Neuron (in vitro differentiated cells): ENCODE data around the gene CD96.
A peak's percentile ranks its signal among the peaks of the same experiment; 100 is the strongest.

ENCODE experiments used
- H2AFZ ChIP-seq: one replicate; pipeline ENCODE4 v1.6.1; 2013; ENCODE audit warnings: low read depth, mild to moderate bottlenecking, inconsistent platforms, low read length, moderate library complexity
- H3K27me3 ChIP-seq: one replicate; pipeline ENCODE4 v1.6.1; 2013; ENCODE audit warnings: low read length; ENCODE audit not compliant: insufficient read depth
- H3K36me3 ChIP-seq: one replicate; pipeline ENCODE4 v1.6.1; 2013; ENCODE audit warnings: low read length; ENCODE audit not compliant: insufficient read depth
- H3K4me1 ChIP-seq: one replicate; pipeline ENCODE4 v1.6.1; 2013; ENCODE audit warnings: low read length; ENCODE audit not compliant: insufficient read depth
- H3K4me3 ChIP-seq: 2 replicates; pipeline ENCODE4 v1.5.1; 2013; ENCODE audit warnings: mild to moderate bottlenecking, low read length, moderate library complexity
- H3K9me3 ChIP-seq: one replicate; pipeline ENCODE4 v1.6.1; 2013; ENCODE audit warnings: low read length

The CD96 gene

DNA sequence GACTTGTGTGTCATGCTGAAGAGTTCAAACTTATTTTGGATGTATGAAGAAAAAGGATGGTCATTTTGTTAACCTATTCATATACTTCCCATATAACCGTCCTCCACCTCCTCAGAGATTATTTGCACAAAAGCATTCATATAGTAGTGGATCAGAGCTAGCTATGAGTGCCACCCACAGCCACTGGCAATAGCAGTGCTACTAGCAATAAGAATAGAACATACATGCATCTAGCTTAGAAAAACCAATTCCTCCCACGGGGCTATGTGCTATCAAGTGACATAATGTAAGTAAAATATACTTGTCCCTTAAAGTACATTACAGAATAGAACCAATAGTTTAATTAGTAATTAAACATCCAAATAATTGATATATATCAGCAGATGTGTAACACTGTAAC lies 63.5 kb downstream of the CD96 start:
- Histone ChIP-seq H2AFZ (no peak overlapping the region), H3K4me3 (no peak overlapping the region), H3K36me3 (no peaks in the 10 kb centered on the region), H3K4me1 (peaks cover 13% of the 10 kb centered on the region), H3K9me3 (no peaks in the 10 kb centered on the region), H3K27me3 (no peaks in the 10 kb centered on the region)

DNA sequence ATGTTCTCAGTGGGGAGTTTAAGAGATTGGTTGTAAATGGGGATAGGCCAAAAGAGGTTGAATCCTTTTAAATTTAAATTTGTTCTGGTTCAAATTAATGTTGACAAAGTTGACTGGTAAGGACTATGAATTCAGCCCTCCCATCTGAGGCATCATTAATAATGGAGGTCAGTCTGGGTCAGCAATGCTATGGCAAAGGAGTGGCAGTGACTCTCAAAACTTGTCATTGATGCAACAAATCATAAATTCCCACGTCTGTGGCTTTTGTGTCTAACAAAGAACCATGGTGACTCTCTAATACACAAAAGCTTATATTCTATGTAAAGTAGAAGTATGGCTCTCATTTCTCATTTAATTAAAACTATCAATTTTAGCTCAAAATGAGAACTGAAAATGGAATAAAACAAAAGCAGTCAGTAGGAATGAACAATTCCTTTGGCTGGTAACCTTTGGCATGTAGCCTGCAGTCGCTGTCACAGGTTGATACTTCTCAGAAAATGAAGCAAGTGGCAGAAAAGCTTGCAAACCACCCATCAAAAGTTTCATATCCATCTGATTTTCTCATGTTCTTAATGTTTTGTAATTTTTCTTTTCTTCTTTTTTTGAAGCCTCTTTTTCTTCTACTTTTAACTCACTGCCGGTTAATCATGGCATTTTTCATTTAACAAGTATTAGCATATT lies 65.4 kb downstream of the CD96 start:
- H3K4me1 ChIP-seq, result peaks cover 13% of the 10 kb centered on the region

DNA sequence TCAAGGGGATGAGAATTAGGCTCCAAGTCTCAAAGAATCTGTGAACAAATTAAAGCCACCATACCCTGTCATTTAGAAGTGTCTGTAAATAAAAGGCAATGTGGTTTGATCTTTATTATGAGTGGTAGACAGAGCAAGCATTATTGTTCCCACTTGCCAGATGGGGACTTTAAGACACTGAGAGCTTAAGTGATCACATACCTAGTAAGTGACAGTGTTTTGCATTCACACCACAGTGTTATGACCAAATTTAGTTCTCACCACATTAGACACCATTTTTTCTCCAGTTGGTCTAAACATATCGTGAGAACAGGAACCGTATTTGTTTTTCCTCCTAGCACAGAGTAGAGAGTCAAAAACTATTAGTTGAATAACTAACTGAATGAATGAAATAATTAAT lies 66.4 kb downstream of the CD96 start:
- Histone ChIP-seq H2AFZ (no peak overlapping the region), H3K27me3 (no peaks in the 10 kb centered on the region)

More for the DNA sequence above, 65.4 kb downstream of the CD96 start:
- H3K9me3 ChIP-seq, result no peaks in the 10 kb centered on the region
- H3K36me3 ChIP-seq, result no peaks in the 10 kb centered on the region
- H2AFZ ChIP-seq, result peak overlapping the region; percentile 45
- no peak overlapping the region for H3K4me3 ChIP-seq
- H3K27me3 ChIP-seq, result no peaks in the 10 kb centered on the region

DNA sequence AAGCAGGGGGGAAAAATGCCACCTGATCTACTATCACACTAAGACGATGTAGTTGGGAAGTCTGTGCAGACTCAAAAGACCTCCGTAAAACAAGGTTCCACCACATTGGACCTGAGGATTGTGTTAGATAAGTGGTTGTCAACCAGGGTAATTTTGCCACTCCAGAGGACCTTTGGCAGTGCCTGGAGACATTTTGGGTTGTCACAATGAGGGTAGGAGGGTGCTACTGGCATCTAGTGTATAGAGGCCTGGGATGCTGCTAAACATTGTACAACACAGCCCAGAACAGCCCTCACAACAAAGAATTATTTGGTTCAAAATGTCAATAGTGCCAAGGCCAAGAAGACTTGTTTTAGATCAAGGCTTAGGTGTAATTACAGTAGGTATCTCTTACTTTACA lies 67.7 kb downstream of the CD96 start:
- no peaks in the 10 kb centered on the region for H3K36me3 ChIP-seq
- no peak overlapping the region for H2AFZ ChIP-seq
- H3K9me3 ChIP-seq, result no peaks in the 10 kb centered on the region
- H3K4me3 ChIP-seq, result no peak overlapping the region
- no peaks in the 10 kb centered on the region for H3K27me3 ChIP-seq
- H3K4me1 ChIP-seq, result peaks cover 13% of the 10 kb centered on the region

More for the DNA sequence above, 66.4 kb downstream of the CD96 start:
- no peaks in the 10 kb centered on the region for H3K9me3 ChIP-seq
- H3K36me3 ChIP-seq, result no peaks in the 10 kb centered on the region
- peaks cover 13% of the 10 kb centered on the region for H3K4me1 ChIP-seq
- no peak overlapping the region for H3K4me3 ChIP-seq

DNA sequence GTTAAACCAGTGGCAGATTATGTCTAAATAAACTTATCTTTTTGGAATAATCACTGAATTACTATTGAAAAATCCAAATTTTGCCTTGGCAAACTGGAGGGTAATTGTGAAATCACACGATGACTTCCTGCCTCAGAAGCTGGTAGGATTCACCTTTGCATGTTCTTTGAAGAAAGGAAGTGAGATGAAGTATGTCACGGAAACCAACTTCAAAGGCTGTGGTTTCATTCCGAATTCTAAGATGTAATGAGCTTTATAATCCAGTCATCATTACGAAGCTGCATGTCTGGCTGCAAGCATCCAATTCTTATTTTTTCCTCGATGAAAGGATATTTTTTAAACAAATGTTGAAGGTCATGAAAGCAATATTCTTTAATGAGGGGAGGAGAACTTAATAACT lies 68.2 kb downstream of the CD96 start:
- no peaks in the 10 kb centered on the region for H3K9me3 ChIP-seq
- no peaks in the 10 kb centered on the region for H3K27me3 ChIP-seq
- no peaks in the 10 kb centered on the region for H3K36me3 ChIP-seq
- peaks cover 13% of the 10 kb centered on the region for H3K4me1 ChIP-seq
- no peak overlapping the region for H2AFZ ChIP-seq
- no peak overlapping the region for H3K4me3 ChIP-seq

DNA sequence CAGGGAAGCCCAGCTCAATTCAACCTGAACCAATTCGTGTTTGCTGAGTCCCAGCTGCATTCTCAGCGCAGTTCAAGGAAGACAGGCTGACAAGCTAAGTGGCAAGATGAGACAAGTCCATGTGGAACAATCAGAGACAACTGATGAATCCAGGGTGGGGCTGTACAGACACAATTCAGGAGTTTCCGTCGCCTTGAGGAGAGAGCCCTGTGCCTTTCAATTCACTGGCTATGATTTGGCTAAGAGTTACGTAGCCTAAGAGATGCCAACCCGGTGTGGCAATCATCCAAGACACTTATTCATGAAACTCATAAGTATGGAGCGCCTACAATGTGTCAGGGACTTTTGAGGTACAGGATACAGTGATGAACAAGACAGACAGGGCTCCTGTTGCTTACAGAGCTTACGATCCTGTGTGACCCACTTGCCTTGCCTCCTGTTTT lies 68.6 kb downstream of the CD96 start:
- Histone ChIP-seq H2AFZ (no peak overlapping the region), H3K27me3 (no peaks in the 10 kb centered on the region), H3K9me3 (no peaks in the 10 kb centered on the region), H3K4me1 (peaks cover 13% of the 10 kb centered on the region), H3K36me3 (no peaks in the 10 kb centered on the region), H3K4me3 (no peak overlapping the region)

DNA sequence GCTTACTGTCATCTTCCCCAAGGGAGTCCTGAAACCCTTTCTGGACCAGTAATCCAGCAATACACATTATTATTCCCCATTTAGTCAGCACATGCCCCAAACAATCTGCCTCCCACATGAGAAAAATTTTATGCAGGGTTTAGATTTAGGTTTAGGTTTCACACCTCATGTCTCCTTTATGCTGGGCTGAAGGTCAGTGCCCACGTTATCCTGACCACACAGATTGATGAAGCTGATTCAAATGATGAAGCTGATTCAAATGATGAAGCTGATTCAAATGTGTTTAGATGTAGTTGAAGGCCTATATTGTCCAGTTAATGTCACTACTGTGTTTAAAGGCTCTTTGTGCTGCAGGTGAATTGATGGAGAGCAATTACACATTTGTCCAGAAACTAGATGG lies 71.3 kb downstream of the CD96 start:
- Histone ChIP-seq H3K36me3 (no peaks in the 10 kb centered on the region), H3K9me3 (peaks cover 6% of the 10 kb centered on the region), H2AFZ (no peak overlapping the region), H3K4me1 (no peaks in the 10 kb centered on the region), H3K27me3 (no peaks in the 10 kb centered on the region), H3K4me3 (no peak overlapping the region)

DNA sequence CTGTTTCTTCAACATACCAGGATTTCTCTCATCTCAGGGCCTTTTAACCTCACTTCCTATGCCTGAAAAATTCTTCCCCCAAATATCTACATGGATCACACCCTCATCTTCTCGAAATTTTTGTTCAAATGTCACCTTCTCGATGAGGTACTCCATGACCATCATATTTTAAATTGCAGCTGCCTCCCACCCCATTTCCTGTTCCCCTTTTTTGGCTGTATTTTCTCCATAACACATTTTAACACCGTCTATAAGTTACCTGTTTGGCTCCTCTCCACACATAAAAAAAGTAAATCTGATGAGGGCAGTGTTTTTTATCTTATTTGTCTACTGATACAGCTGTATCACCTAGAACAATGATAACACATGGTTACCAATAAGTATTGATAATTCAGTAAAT lies 73.9 kb downstream of the CD96 start:
- H3K4me3 ChIP-seq, result no peak overlapping the region
- H3K27me3 ChIP-seq, result no peaks in the 10 kb centered on the region
- no peaks in the 10 kb centered on the region for H3K4me1 ChIP-seq
- no peaks in the 10 kb centered on the region for H3K36me3 ChIP-seq
- no peak overlapping the region for H2AFZ ChIP-seq
- H3K9me3 ChIP-seq, result peaks cover 6% of the 10 kb centered on the region

DNA sequence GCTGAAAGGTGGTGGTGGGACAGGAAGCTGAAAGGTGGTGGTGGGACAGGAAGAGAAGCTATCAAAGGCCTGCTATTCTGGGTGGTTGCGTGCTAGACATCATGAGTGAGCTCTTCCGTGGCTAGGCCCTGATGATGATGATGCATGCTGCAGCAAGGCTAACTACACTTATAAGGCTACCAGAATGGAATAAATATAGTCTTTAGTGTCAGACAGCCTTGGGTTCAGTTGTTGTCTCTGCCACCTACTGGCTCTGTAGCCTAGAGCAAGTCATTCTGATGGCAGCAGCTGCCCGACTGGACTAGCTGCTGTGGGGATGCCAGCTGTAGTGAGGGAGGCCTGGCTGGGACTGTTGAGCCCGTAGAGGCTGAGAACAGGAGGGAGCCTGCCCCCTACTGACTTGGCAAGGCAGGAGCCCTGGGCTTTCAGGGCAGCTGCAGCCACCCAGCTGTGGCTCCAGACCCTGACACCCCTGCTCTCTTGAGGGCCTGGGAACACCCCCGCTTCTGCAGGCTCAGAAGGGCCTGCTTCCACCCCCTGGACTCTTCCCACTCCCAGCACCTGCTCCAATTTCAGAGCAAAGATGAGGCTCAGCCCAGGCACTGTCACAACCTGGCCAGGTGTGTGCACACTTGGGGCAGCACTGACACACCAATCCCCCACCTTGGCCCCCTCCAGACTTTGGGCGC lies 74.6 kb downstream of the CD96 start:
- Histone ChIP-seq H3K27me3 (no peaks in the 10 kb centered on the region), H2AFZ (no peak overlapping the region), H3K4me3 (no peak overlapping the region), H3K4me1 (no peaks in the 10 kb centered on the region), H3K36me3 (no peaks in the 10 kb centered on the region), H3K9me3 (peaks cover 6% of the 10 kb centered on the region)

DNA sequence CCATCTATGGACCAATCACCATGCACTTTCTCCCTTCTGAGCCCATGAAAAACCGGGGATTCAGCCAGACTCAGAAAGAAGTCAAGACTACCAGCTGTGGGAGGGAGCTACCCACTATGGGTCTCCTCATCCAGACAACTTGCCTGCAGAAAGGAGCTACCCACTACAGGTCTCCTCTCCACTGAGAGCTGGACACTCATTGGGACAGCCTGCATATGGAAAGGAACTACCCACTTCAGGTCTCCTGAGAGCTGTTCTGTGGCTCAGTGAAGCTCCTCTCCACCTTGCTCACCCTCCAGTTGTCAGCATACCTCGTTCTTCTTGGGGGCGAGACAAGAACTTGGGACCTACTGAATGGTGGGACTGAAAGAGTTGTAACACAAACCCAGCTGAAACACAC lies 75.4 kb downstream of the CD96 start:
- no peaks in the 10 kb centered on the region for H3K4me1 ChIP-seq
- H3K9me3 ChIP-seq, result peaks cover 6% of the 10 kb centered on the region
- no peak overlapping the region for H3K4me3 ChIP-seq
- no peak overlapping the region for H2AFZ ChIP-seq
- no peaks in the 10 kb centered on the region for H3K27me3 ChIP-seq
- H3K36me3 ChIP-seq, result no peaks in the 10 kb centered on the region

DNA sequence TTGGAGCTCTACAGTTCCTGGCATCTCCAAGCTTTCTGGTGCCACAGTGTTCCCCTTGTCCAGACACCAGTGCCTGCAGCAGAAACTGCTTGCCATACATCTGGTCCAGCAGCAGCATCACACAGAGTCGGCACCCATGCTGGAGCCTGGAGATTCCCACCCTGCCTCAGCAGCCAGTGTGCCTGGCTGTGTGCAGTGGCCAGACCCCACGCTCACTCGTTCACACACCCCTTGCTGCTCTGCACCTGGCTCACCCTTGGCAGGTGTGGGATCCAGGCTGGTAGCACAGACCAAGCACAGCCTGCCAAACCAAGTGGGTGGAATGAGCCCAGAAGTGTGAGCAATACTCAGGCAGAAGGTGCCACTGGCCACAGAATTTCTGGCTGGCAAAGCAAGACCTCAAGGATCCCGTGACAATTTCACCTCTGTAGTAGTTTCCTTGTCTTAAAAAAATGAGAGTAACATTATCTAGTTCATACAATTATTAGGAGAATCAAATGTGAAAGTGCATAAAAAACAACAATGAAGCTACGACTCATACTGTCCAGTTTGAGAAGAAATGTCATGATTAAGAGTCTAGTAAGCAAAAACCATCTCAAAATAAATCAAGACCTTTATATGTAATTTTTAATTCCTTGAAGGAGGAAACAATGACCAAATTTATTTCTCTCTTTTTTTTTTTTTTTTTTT lies 76.1 kb downstream of the CD96 start:
- peaks cover 6% of the 10 kb centered on the region for H3K9me3 ChIP-seq
- no peaks in the 10 kb centered on the region for H3K27me3 ChIP-seq
- no peaks in the 10 kb centered on the region for H3K36me3 ChIP-seq
- no peak overlapping the region for H3K4me3 ChIP-seq
- H3K4me1 ChIP-seq, result no peaks in the 10 kb centered on the region
- no peak overlapping the region for H2AFZ ChIP-seq

DNA sequence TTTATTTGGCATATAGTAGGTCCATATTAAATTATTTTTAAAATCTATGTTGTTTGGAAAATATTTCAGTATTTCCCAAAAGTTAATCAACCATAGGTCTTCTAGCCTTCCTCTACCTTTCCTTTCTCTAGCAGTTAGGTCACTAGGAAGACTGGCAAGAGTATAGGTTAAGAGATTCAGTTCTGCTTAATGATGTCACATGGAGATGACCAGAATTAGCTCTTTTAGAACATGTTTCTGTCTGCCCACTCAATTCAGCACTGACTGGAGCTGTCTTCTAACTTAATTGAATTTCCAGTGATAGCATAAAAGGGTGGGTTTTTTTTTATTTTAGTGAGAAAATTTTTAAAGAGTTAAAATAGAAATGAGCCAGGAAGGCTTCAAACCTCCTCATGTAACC lies 76.9 kb downstream of the CD96 start:
- Histone ChIP-seq H3K36me3 (no peaks in the 10 kb centered on the region), H3K27me3 (no peaks in the 10 kb centered on the region), H3K4me3 (no peak overlapping the region), H3K9me3 (peaks cover 6% of the 10 kb centered on the region), H2AFZ (no peak overlapping the region), H3K4me1 (no peaks in the 10 kb centered on the region)

DNA sequence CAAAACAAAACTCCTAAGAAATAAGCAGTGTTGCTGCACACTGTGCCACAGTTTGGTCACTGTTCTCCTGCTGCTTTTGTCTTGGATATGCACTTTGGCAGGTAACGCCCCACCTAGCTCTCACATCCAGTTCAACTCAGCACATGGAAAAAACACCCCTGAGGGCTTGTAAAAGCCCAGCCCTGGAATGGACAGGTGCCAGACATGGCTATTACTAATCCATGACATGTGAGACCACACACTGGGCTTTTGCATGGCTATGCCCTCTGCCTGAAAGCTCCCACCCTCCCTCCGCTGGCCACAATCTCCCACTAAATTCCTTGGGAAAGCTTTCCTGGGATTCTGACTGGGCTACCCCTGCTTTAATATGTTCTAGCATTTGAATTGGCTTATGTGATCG lies 77.8 kb downstream of the CD96 start:
- H2AFZ ChIP-seq, result no peak overlapping the region
- H3K4me1 ChIP-seq, result no peaks in the 10 kb centered on the region
- no peak overlapping the region for H3K4me3 ChIP-seq
- no peaks in the 10 kb centered on the region for H3K36me3 ChIP-seq
- peaks cover 6% of the 10 kb centered on the region for H3K9me3 ChIP-seq
- no peaks in the 10 kb centered on the region for H3K27me3 ChIP-seq
